ENCODE results near the gene NEDD8.
A peak's percentile ranks its signal among the peaks of the same experiment; 100 is the strongest.
"Not testable (repeated sequence)": the region's sequence is repeated elsewhere in the genome, so short reads cannot be mapped to it uniquely, and the experiment has no call there.

Gene NEDD8

GRCh38 chr14:24216876-24217275 is 15.3 kb downstream of the NEDD8 start:
- not testable (repeated sequence) for DNase-seq

GRCh38 chr14:24216345-24216699 is 15.8 kb downstream of the NEDD8 start:
- no peak for DNase-seq

GRCh38 chr14:24215495-24216344 is 16.4 kb downstream of the NEDD8 start, which contains the start of gene MDP1:
TSS of gene MDP1 (minus strand) at chr14:24216066. CDS start at chr14:24215955, 111 bp downstream.
- peak; percentile 81 for DNase-seq

- DNase-seq: no peak
Observed at GRCh38 chr14:24213866-24214662, 18.1 kb downstream of the NEDD8 start.

- DNase-seq: peak; percentile 82
Observed at GRCh38 chr14:24212924-24213865, 19.0 kb downstream of the NEDD8 start, which contains the start of gene CHMP4A. TSS of gene CHMP4A (minus strand) at chr14:24213488. CDS start at chr14:24213439, 49 bp downstream.

- no peak for DNase-seq
Observed at GRCh38 chr14:24211311-24211710, 20.9 kb downstream of the NEDD8 start.

- no peak for DNase-seq
Observed at GRCh38 chr14:24207625-24208024, 24.5 kb downstream of the NEDD8 start.

- no peak for DNase-seq
Observed at GRCh38 chr14:24207104-24207551, 25.0 kb downstream of the NEDD8 start.

GRCh38 chr14:24206260-24207103 is 25.7 kb downstream of the NEDD8 start:
- no peak for DNase-seq

GRCh38 chr14:24204163-24205146 is 27.7 kb downstream of the NEDD8 start:
- DNase-seq: no peak

GRCh38 chr14:24203249-24203886 is 28.8 kb downstream of the NEDD8 start:
- not testable (repeated sequence) for DNase-seq

GRCh38 chr14:24202538-24202937 is 29.6 kb downstream of the NEDD8 start:
- not testable (repeated sequence) for DNase-seq

- no peak for DNase-seq
Observed at GRCh38 chr14:24198814-24199524, 33.2 kb downstream of the NEDD8 start.

- no peak for DNase-seq
Observed at GRCh38 chr14:24197056-24197450, 35.1 kb downstream of the NEDD8 start.

- DNase-seq: no peak
Observed at GRCh38 chr14:24196071-24197055, 35.8 kb downstream of the NEDD8 start.

GRCh38 chr14:24195186-24196070 is 36.7 kb downstream of the NEDD8 start, which contains the start of gene TM9SF1:
TSS of gene TM9SF1 (minus strand) at chr14:24195441. CDS start at chr14:24195019, 422 bp downstream.
- DNase-seq: peak; percentile 73

GRCh38 chr14:24194873-24195185 is 37.3 kb downstream of the NEDD8 start:
- DNase-seq: no peak
